Ectodermal cell (in vitro differentiated cells): ENCODE measurements around the gene MYL3.

Experiments used
- H3K27ac ChIP-seq: 2 replicates; pipeline ENCODE4 v1.7.0; 2013; ENCODE audit warnings: mild to moderate bottlenecking, low read depth, low read length; ENCODE audit not compliant: insufficient read depth, poor library complexity, severe bottlenecking
- H3K27me3 ChIP-seq: 2 replicates; pipeline ENCODE4 v1.7.0; 2013; ENCODE audit warnings: mild to moderate bottlenecking, low read length; ENCODE audit not compliant: insufficient read depth, control insufficient read depth, poor library complexity, severe bottlenecking
- H3K36me3 ChIP-seq: one replicate; pipeline ENCODE4 v1.7.0; 2013; ENCODE audit warnings: low read length; ENCODE audit not compliant: control insufficient read depth, insufficient read depth
- H3K4me1 ChIP-seq: one replicate; pipeline ENCODE4 v1.7.0; 2013; ENCODE audit warnings: low read length; ENCODE audit not compliant: control insufficient read depth, insufficient read depth
- H3K4me3 ChIP-seq: 2 replicates; pipeline ENCODE4 v1.7.0; 2013; ENCODE audit warnings: low read depth, low read length, control low read depth; ENCODE audit not compliant: insufficient read depth
- H3K9me3 ChIP-seq: 2 replicates; pipeline ENCODE4 v1.7.0; 2013; ENCODE audit warnings: mild to moderate bottlenecking, low read length, moderate library complexity; ENCODE audit not compliant: control insufficient read depth
- WGBS, 2 experiments: methylation state at CpG; one replicate each; pipeline ENCODE4 v1.1.7; 2013; ENCODE audit warnings: missing lambda C conversion rate in 2 of 2; 5-methylcytosine and 5-hydroxymethylcytosine counted together

MYL3 gene

GRCh38 chr3:46883054-46883829 is 20.0 kb upstream of the MYL3 start:
- Histone ChIP-seq H3K4me1 (peaks cover 24% of the 10 kb centered on the region), H3K9me3 (no peaks in the 10 kb centered on the region), H3K4me3 (peak overlapping the region; percentile 53), H3K27me3 (peaks cover 80% of the 10 kb centered on the region), H3K36me3 (no peaks in the 10 kb centered on the region), H3K27ac (no peak overlapping the region)
- 1% methylated on average over 53 to 72 of the region's 78 CpGs for WGBS, 2 experiments

- H3K27me3 ChIP-seq: peaks cover 79% of the 10 kb centered on the region
- H3K36me3 ChIP-seq: no peaks in the 10 kb centered on the region
- no peaks in the 10 kb centered on the region for H3K9me3 ChIP-seq
- H3K4me1 ChIP-seq: peaks cover 31% of the 10 kb centered on the region
- WGBS, 2 experiments: 0 to 1% methylated on average over 72 of the region's 72 CpGs
- H3K27ac ChIP-seq: no peak overlapping the region
- peak overlapping the region; percentile 53 for H3K4me3 ChIP-seq
Measured at GRCh38 chr3:46882377-46883053, 19.3 kb upstream of the MYL3 start.

GRCh38 chr3:46881596-46882376 is 18.5 kb upstream of the MYL3 start:
- Histone ChIP-seq H3K27ac (no peak overlapping the region), H3K9me3 (no peaks in the 10 kb centered on the region), H3K4me3 (peak overlapping the region; percentile 53), H3K4me1 (peaks cover 31% of the 10 kb centered on the region), H3K27me3 (peaks cover 77% of the 10 kb centered on the region), H3K36me3 (no peaks in the 10 kb centered on the region)
- 0 to 1% methylated on average over 76 to 83 of the region's 83 CpGs for WGBS, 2 experiments

DNA sequence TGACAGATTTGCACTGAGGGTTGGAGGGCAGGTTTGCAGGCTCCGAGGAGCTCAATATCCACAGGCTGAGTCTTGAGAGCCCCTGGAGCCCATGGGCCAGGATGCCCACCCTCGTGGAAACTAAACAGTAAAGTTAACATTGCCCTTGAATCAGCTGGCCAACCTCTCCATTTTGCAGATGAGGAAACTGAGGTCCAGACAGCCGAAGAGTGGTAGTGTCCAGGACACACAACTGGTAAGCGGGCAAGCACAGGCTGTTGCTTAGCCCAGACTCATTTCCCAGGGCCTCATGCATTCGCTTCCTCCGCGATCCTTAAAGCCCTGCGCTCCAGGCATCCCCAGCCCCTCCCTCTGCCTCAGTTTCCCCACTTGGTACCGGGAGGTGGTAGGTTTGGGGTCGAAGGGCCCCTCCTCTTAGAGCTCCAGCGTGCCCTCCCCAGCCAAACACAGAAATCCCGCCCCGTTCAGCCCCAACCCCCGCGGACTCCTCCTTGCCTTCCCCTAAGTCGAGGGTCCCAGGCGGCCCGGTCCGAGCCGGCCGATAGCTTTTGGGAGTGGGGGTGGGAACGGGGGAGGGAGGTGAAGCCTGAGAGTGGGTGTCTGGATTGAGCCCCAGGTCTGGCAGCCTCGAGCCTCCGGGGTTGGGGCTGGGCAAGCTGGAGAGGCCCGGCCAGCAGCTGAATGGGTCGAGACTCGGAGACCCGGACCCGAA is 17.8 kb upstream of the MYL3 start:
- H3K9me3 ChIP-seq: no peaks in the 10 kb centered on the region
- H3K27me3 ChIP-seq: peaks cover 70% of the 10 kb centered on the region
- peaks cover 36% of the 10 kb centered on the region for H3K4me1 ChIP-seq

DNA sequence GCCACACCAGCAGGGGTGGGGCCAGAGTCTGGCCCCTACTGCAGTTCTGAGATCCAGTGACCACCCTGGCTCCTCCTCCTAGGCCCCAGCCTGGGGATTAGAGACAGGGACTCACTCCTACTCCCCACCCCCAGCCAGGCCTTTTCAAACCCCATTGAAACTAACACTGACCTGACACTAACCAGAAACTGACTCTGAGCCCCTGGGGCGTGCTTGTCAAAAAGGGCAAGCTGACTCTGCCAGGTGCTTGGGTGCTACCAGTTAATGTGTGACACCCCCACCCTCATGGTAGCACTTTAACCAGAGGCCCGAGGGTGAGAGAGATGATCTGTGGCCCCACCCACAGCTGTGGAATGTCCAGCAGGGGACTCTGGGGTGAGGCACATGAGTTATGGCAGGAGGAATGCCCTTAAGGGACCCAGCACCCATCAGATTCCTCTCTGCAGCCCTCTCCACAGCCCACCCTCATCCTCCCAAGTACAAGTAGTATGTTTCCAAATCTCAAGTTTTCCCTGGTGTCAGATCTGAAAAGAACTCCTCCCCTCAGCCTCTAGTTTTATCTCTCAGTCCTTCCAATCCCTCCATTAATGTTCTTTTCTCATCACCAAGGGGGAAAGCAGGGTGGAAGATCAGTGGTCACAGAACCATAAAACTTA is 15.7 kb upstream of the MYL3 start:
- peaks cover 49% of the 10 kb centered on the region for H3K27me3 ChIP-seq
- no peaks in the 10 kb centered on the region for H3K36me3 ChIP-seq
- peak overlapping the region; percentile 36 for H3K27ac ChIP-seq
- H3K4me1 ChIP-seq: peaks cover 33% of the 10 kb centered on the region
- H3K4me3 ChIP-seq: no peak overlapping the region
- no peaks in the 10 kb centered on the region for H3K9me3 ChIP-seq
- 37 to 40% methylated on average over 2 of the region's 2 CpGs for WGBS, 2 experiments

More for the DNA sequence above, 17.8 kb upstream of the MYL3 start:
- H3K27ac ChIP-seq: no peak overlapping the region
- no peaks in the 10 kb centered on the region for H3K36me3 ChIP-seq
- 13 to 14% methylated on average over 27 to 29 of the region's 29 CpGs for WGBS, 2 experiments
- H3K4me3 ChIP-seq: peak overlapping the region; percentile 53

- no peaks in the 10 kb centered on the region for H3K9me3 ChIP-seq
- no peak within 1 kb of the TSS for H3K27ac ChIP-seq
- 83% methylated on average over 7 of the region's 7 CpGs for WGBS, 2 experiments
- no peak within 1 kb of the TSS for H3K4me3 ChIP-seq
- H3K36me3 ChIP-seq: no peaks in the 10 kb centered on the region
- H3K4me1 ChIP-seq: peaks cover 38% of the 10 kb centered on the region
- H3K27me3 ChIP-seq: peaks cover 36% of the 10 kb centered on the region
Measured at GRCh38 chr3:46877406-46878125, 14.3 kb upstream of the MYL3 start, which contains the start of gene PTH1R. PTH1R (plus strand) TSS chr3:46877721; CDS start chr3:46883560, 5,839 bp downstream.

- 86 to 90% methylated on average over 10 of the region's 10 CpGs for WGBS, 2 experiments
- Histone ChIP-seq H3K4me3 (no peak overlapping the region), H3K4me1 (peaks cover 46% of the 10 kb centered on the region), H3K36me3 (no peaks in the 10 kb centered on the region), H3K27me3 (peaks cover 29% of the 10 kb centered on the region), H3K27ac (no peak overlapping the region), H3K9me3 (no peaks in the 10 kb centered on the region)
Measured at GRCh38 chr3:46876313-46877300, 13.4 kb upstream of the MYL3 start.

DNA sequence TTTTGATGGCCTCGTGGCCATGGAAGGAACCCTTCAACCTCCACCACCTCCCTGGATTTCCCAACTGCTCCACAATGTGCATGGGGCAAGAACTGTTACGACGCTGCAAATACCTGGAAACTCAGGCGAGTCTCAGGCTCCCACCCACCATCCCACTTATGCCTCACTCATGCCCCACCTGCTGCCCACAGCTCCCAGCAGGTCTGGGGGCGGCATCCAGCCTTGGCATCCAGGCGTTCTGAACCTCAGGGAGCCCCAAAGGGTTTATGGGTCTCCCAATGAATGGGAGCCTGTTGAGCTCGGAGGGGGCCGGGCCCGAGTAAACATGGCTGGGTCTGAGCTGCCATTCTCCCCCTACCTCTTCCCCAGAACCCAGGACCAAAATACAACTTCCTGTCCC is 12.3 kb upstream of the MYL3 start:
- Histone ChIP-seq H3K27me3 (peaks cover 19% of the 10 kb centered on the region), H3K9me3 (no peaks in the 10 kb centered on the region), H3K36me3 (no peaks in the 10 kb centered on the region), H3K4me1 (peaks cover 42% of the 10 kb centered on the region), H3K4me3 (no peak overlapping the region), H3K27ac (no peak overlapping the region)
- 93 to 96% methylated on average over 9 of the region's 9 CpGs for WGBS, 2 experiments
